ENCODE results near the gene RNMT.
"Not testable (repeated sequence)": the region's sequence is repeated elsewhere in the genome, so short reads cannot be mapped to it uniquely, and the experiment has no call there.

The RNMT gene

GRCh38 chr18:13726232-13726971, at the start of gene RNMT, which contains the start of gene FAM210A:
RNMT (plus strand) TSS chr18:13726673; CDS start chr18:13731518, 4,845 bp downstream.
FAM210A (minus strand) TSS chr18:13726558; CDS start chr18:13682077, 44,481 bp downstream.
- DNase-seq (ENCODE audit: low read depth) = peak; percentile 93

GRCh38 chr18:13677350-13677749, 49.1 kb upstream of the RNMT start:
- not testable (repeated sequence) for DNase-seq (ENCODE audit: low read depth)

- no peak for DNase-seq (ENCODE audit: low read depth)
Observed at GRCh38 chr18:13680612-13681011, 45.9 kb upstream of the RNMT start.

GRCh38 chr18:13681701-13682100, 44.8 kb upstream of the RNMT start:
- no peak for DNase-seq (ENCODE audit: low read depth)

- DNase-seq (ENCODE audit: low read depth) = no peak
Observed at GRCh38 chr18:13684546-13684945, 41.9 kb upstream of the RNMT start.

- DNase-seq (ENCODE audit: low read depth) = no peak
Observed at GRCh38 chr18:13688191-13689136, 38.0 kb upstream of the RNMT start.

- DNase-seq (ENCODE audit: low read depth) = not testable (repeated sequence)
Observed at GRCh38 chr18:13690060-13690459, 36.4 kb upstream of the RNMT start.

GRCh38 chr18:13695337-13695736, 31.1 kb upstream of the RNMT start:
- DNase-seq (ENCODE audit: low read depth) = not testable (repeated sequence)

- no peak for DNase-seq (ENCODE audit: low read depth)
Observed at GRCh38 chr18:13696961-13697360, 29.5 kb upstream of the RNMT start.

- no peak for DNase-seq (ENCODE audit: low read depth)
Observed at GRCh38 chr18:13700153-13700552, 26.3 kb upstream of the RNMT start.

GRCh38 chr18:13703899-13704298, 22.6 kb upstream of the RNMT start:
- no peak for DNase-seq (ENCODE audit: low read depth)

- no peak for DNase-seq (ENCODE audit: low read depth)
Observed at GRCh38 chr18:13710414-13710831, 16.1 kb upstream of the RNMT start.

GRCh38 chr18:13712400-13713131, 13.9 kb upstream of the RNMT start:
- DNase-seq (ENCODE audit: low read depth) = no peak

- DNase-seq (ENCODE audit: low read depth) = no peak
Observed at GRCh38 chr18:13713455-13714055, 12.9 kb upstream of the RNMT start.

GRCh38 chr18:13715330-13715729, 11.1 kb upstream of the RNMT start:
- DNase-seq (ENCODE audit: low read depth) = no peak

- no peak for DNase-seq (ENCODE audit: low read depth)
Observed at GRCh38 chr18:13716916-13717315, 9.6 kb upstream of the RNMT start.

GRCh38 chr18:13720123-13720522, 6.3 kb upstream of the RNMT start:
- DNase-seq (ENCODE audit: low read depth) = no peak

- no peak for DNase-seq (ENCODE audit: low read depth)
Observed at GRCh38 chr18:13720847-13721246, 5.6 kb upstream of the RNMT start.

GRCh38 chr18:13725566-13726231, 774 bp upstream of the RNMT start:
- no peak for DNase-seq (ENCODE audit: low read depth)

GRCh38 chr18:13726972-13727331, 479 bp downstream of the RNMT start:
- peak; percentile 8 for DNase-seq (ENCODE audit: low read depth)

GRCh38 chr18:13730481-13730880, 4.0 kb downstream of the RNMT start:
- no peak for DNase-seq (ENCODE audit: low read depth)
